ENCODE results near the gene SAMD1.

DNA sequence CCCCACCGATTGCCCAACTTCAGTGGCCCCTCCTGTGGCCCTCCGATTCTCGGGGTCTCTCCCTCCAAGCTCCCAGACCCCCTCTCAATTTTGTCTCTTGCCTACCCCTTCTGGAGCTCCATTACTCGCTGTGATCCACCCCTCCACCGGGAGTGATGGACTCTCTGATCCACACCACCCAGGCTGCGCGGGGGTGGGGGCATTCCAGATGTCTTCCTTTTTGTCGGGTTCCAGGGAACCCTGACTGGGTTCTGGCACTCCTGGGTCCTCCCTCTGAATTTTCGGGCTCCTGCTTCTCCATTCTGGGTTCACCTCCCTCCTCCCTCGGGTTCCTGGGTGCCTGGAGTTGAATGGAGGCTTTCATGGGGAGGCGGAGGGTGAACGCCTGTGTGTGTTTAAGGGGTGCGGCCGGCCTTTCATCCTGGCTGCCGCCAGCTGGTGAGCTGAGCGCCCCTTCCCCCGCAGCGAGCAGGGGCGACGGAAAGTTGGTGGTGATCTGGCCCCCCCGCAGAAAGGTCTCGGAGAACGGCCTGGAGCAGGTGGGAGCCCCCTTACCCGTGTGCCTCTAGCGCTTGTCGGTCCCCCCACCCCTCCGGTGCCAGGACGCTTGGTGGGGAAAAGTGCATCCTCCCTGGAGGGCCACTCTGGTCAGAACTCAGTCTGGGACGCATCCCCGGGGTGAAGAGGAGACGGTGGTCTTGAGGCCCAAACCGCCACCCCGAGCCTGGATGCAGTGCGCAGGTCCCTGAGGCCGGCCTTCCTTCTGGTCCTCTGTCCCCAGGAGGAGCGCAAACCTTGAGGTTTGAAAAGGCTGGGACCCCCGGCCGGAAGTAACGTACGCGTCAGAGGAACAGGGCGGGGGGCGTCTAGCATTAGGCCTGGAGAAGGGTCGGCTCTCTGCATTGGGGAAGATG, 16.4 kb downstream of the SAMD1 start:
- TF ChIP-seq, protein P1, sequence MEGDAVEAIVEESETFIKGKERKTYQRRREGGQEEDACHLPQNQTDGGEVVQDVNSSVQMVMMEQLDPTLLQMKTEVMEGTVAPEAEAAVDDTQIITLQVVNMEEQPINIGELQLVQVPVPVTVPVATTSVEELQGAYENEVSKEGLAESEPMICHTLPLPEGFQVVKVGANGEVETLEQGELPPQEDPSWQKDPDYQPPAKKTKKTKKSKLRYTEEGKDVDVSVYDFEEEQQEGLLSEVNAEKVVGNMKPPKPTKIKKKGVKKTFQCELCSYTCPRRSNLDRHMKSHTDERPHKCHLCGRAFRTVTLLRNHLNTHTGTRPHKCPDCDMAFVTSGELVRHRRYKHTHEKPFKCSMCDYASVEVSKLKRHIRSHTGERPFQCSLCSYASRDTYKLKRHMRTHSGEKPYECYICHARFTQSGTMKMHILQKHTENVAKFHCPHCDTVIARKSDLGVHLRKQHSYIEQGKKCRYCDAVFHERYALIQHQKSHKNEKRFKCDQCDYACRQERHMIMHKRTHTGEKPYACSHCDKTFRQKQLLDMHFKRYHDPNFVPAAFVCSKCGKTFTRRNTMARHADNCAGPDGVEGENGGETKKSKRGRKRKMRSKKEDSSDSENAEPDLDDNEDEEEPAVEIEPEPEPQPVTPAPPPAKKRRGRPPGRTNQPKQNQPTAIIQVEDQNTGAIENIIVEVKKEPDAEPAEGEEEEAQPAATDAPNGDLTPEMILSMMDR (conservative IDR thresholded peaks at IDR 0.05 in 1 of 2, IDR thresholded peaks at IDR 0.05 in 1 of 2; ENCODE audit: low read depth in 1 of 2, low read length in 2 of 2): no peak
- no peak for TF ChIP-seq EZH2 (IDR thresholded peaks at IDR 0.05; ENCODE audit: low read length, missing control alignments)
